ENCODE data around the gene KCNH8. TPM values are rescaled to one million over a fixed set of nuclear protein-coding genes. Genes with fewer than 3 reads are reported as not detected.

The KCNH8 gene
- total and polyA plus RNA-seq, 2 of the 4 experiments (the other 2 are of a cell fraction), result not detected

- H4K91ac ChIP-seq (ENCODE audit: insufficient read depth, low read depth, low read length), result no peak overlapping the region
- H3K23ac ChIP-seq (ENCODE audit: low read depth, low read length), result no peak overlapping the region
- no peaks in the 10 kb centered on the region for H3K79me1 ChIP-seq (ENCODE audit: low read depth in 1 of 2, low read length in 2 of 2)
- no peak overlapping the region for H3K56ac ChIP-seq (ENCODE audit: extremely low read depth, insufficient read depth, low read length)
- DNase-seq (no peak), ATAC-seq (ENCODE audit: low read depth) (no peak)
- ChIA-PET CTCF (no interaction called here), POLR2A (ENCODE audit: unreplicated experiment) (no interaction called here)
- TF ChIP-seq MAFK (IDR thresholded peaks at IDR 0.05; ENCODE audit: low read depth, low read length), result no peak
- TF ChIP-seq ELK1 (IDR thresholded peaks at IDR 0.05; ENCODE audit: borderline replicate concordance, low read depth, low read length), result no peak
- TF ChIP-seq NFE2L2 (IDR thresholded peaks at IDR 0.05; ENCODE audit: low read depth, low read length), result no peak
- no peak for TF ChIP-seq RFX5 (IDR thresholded peaks at IDR 0.05; ENCODE audit: low read depth, low read length)
- no peak for TF ChIP-seq RCOR1 (IDR thresholded peaks at IDR 0.05; ENCODE audit: insufficient replicate concordance, low read length)
- TF ChIP-seq BHLHE40 (IDR thresholded peaks at IDR 0.05; ENCODE audit: low read depth, low read length), result no peak
- no peak for TF ChIP-seq CEBPB (IDR thresholded peaks at IDR 0.05; ENCODE audit: low read depth, low read length)
- no peak for TF ChIP-seq POLR2A (IDR thresholded peaks at IDR 0.05; ENCODE audit: low read depth, low read length)
- TF ChIP-seq MAZ (IDR thresholded peaks at IDR 0.05; ENCODE audit: borderline replicate concordance, low read depth, low read length), result no peak
- no peak for TF ChIP-seq CTCF (conservative IDR thresholded peaks at IDR 0.05; ENCODE audit: low read depth, low read length)
- no peak for TF ChIP-seq MXI1 (IDR thresholded peaks at IDR 0.05; ENCODE audit: borderline replicate concordance, low read depth, low read length)
- no peak for TF ChIP-seq FOS (IDR thresholded peaks at IDR 0.05; ENCODE audit: low read depth, low read length)
- no peak for TF ChIP-seq SMC3 (IDR thresholded peaks at IDR 0.05; ENCODE audit: low read depth, low read length)
- TF ChIP-seq RAD21 (IDR thresholded peaks at IDR 0.05; ENCODE audit: low read length), result no peak
- no peaks in the 10 kb centered on the region for H3K27me3 ChIP-seq (ENCODE audit: control insufficient read depth, insufficient read depth, low read length)
- H2AFZ ChIP-seq (replicated peaks; ENCODE audit: low read length, poor library complexity), result no peak overlapping the region
- no peak overlapping the region for H2BK15ac ChIP-seq (ENCODE audit: low read depth, low read length)
- no peak overlapping the region for H3K4ac ChIP-seq (ENCODE audit: low read depth, low read length)
- no peaks in the 10 kb centered on the region for H3K4me1 ChIP-seq (ENCODE audit: control insufficient read depth, insufficient read depth, low read length)
- H3K18ac ChIP-seq (ENCODE audit: low read depth, low read length), result no peak overlapping the region
- BruUV-seq (replicated peaks), result no TSS peak
- WGBS, 2 experiments (ENCODE audit: extremely low coverage in 2 of 2, insufficient read length in 1 of 2), result no CpG with 5 or more reads among the region's 6 CpGs
- intact Hi-C loops (cut with micrococcal nuclease) (no loop called here), dilution Hi-C loops (cut with HindIII; ENCODE audit: low sequenced_read_pairs, unreplicated experiment) (no loop called here), in situ Hi-C loops (cut with MboI; ENCODE audit: low sequenced_read_pairs) (no loop called here)
- H4K8ac ChIP-seq (ENCODE audit: low read depth in 2 of 2, low read length in 2 of 2), result no peak overlapping the region
- no peak overlapping the region for H3K4me3 ChIP-seq (ENCODE audit: insufficient read depth, low read depth, low read length)
- H4K5ac ChIP-seq (ENCODE audit: low read depth, low read length), result no peak overlapping the region
- no peak overlapping the region for H3K9ac ChIP-seq (ENCODE audit: low read depth, low read length)
- H3K14ac ChIP-seq (replicated peaks; ENCODE audit: low read depth, low read length), result no peak overlapping the region
- H3K9me1 ChIP-seq (ENCODE audit: insufficient read depth, low read length), result no peaks in the 10 kb centered on the region
- no peak overlapping the region for H2BK20ac ChIP-seq (ENCODE audit: low read depth, low read length)
- no peaks in the 10 kb centered on the region for H4K20me1 ChIP-seq (ENCODE audit: insufficient read depth, low read length)
- H3K36me3 ChIP-seq (ENCODE audit: control insufficient read depth, insufficient read depth, low read length), result no peaks in the 10 kb centered on the region
- no peak overlapping the region for H2AK9ac ChIP-seq (replicated peaks; ENCODE audit: low read depth, low read length, poor library complexity)
- no peak overlapping the region for H2AK5ac ChIP-seq (ENCODE audit: low read depth, low read length)
- no peak overlapping the region for H3K27ac ChIP-seq (ENCODE audit: insufficient read depth, low read length)
- H3K4me2 ChIP-seq (ENCODE audit: low read depth, low read length), result no peak overlapping the region
- peaks cover 3% of the 10 kb centered on the region; the same call in 1 of the 2 replicates for H3K9me3 ChIP-seq (ENCODE audit: control insufficient read depth, insufficient read depth, low read length)
- H2BK120ac ChIP-seq (ENCODE audit: low read depth, low read length), result no peak overlapping the region
- no peak overlapping the region for H2BK5ac ChIP-seq (ENCODE audit: low read depth, low read length, poor library complexity, severe bottlenecking)
Observed at GRCh38 chr3:19365471-19365870, 217.2 kb downstream of the KCNH8 start.
